SK-N-SH (cell line): ENCODE measurements around the gene WWOX. TPM values are rescaled to one million over a fixed set of nuclear protein-coding genes. Genes with fewer than 3 reads are reported as not detected.

Experiments
- CTCF ChIA-PET: fragments of 300-600, 350-600 bp; formaldehyde crosslinking; extraction: SDS; loops from one replicate; lab custom pipeline; 2021; lab: Yijun Ruan, JAX
- POLR2A ChIA-PET: fragments of 350-600 bp; sonication (Branson Sonifier 250); formaldehyde crosslinking; extraction: SDS; loops from one replicate; lab custom pipeline; 2020; ENCODE audit warnings: antibody characterized with exemption, inconsistent platforms; lab: Yijun Ruan, JAX
- DNase-seq: peaks from one replicate; pipeline ENCODE4 v3.0.0; 2012
- H2AFZ ChIP-seq: fragments of 200-600 bp; sonication (generic); 2 replicates; pipeline ENCODE4 v1.8.1; 2016; ENCODE audit warnings: antibody characterized with exemption, mild to moderate bottlenecking, low read depth
- H3F3A ChIP-seq: fragments of 200-600 bp; sonication (generic); replicated peaks from 2 replicates; pipeline ENCODE3; 2016; ENCODE audit warnings: antibody characterized with exemption, mild to moderate bottlenecking; ENCODE audit not compliant: insufficient read depth
- H3K27ac ChIP-seq, 2 experiments: fragments of 200-500 bp in 1 of 2; fragments of 200-600 bp in 1 of 2; sonication (Bioruptor generic) in 1 of 2; sonication (generic), shearing (Covaris generic) in 1 of 2; 2 replicates each; pipeline versions ENCODE4 v1.5.1 to v1.6.1; 2014 to 2016; ENCODE audit warnings: low read depth in 2 of 2, inconsistent platforms in 1 of 2, low read length in 1 of 2, mild to moderate bottlenecking in 1 of 2, mixed read lengths in 1 of 2
- H3K27me3 ChIP-seq: fragments of 200-600 bp; sonication (generic), shearing (Covaris generic); 2 replicates; pipeline ENCODE4 v1.6.1; 2016; ENCODE audit warnings: mixed run types; ENCODE audit not compliant: insufficient read depth
- H3K36me3 ChIP-seq, 2 experiments: fragments of 200-500 bp in 1 of 2; fragments of 200-600 bp in 1 of 2; sonication (Bioruptor generic) in 1 of 2; sonication (generic) in 1 of 2; replicated peaks in 1 of 2; 2 replicates each; pipeline versions ENCODE3 to v1.5.1; 2014 to 2016; ENCODE audit warnings: low read length in 1 of 2, mild to moderate bottlenecking in 1 of 2; ENCODE audit not compliant: insufficient read depth in 2 of 2, control insufficient read depth in 1 of 2
- H3K4me1 ChIP-seq, 2 experiments: fragments of 200-500 bp in 1 of 2; fragments of 200-600 bp in 1 of 2; sonication (Bioruptor generic) in 1 of 2; sonication (generic), shearing (Covaris generic) in 1 of 2; 2 replicates each; pipeline versions ENCODE4 v1.5.1 to v1.6.1; 2014 to 2016; ENCODE audit warnings: low read depth in 1 of 2, low read length in 1 of 2, mixed run types in 1 of 2; ENCODE audit not compliant: insufficient read depth in 2 of 2, control insufficient read depth in 1 of 2
- H3K4me2 ChIP-seq: fragments of 200-600 bp; sonication (generic), shearing (Covaris generic); 2 replicates; pipeline ENCODE4 v1.6.1; 2017; ENCODE audit warnings: mixed run types
- H3K4me3 ChIP-seq, 2 experiments: fragments of 200-500 bp in 1 of 2; fragments of 200-600 bp in 1 of 2; sonication (Bioruptor generic) in 1 of 2; sonication (generic), shearing (Covaris generic) in 1 of 2; 2 replicates each; pipeline versions ENCODE4 v1.5.1 to v1.8.1; 2014 to 2016; ENCODE audit warnings: low read depth in 2 of 2, inconsistent platforms in 1 of 2, low read length in 1 of 2, mild to moderate bottlenecking in 1 of 2, mixed read lengths in 1 of 2, moderate library complexity in 1 of 2
- H3K79me2 ChIP-seq: fragments of 200-600 bp; sonication (generic); 2 replicates; pipeline ENCODE4 v1.8.1; 2017; ENCODE audit warnings: mild to moderate bottlenecking; ENCODE audit not compliant: insufficient read depth
- H3K9ac ChIP-seq: fragments of 200-600 bp; sonication (generic); 2 replicates; pipeline ENCODE4 v1.6.1; 2017; ENCODE audit warnings: mixed run types
- H3K9me2 ChIP-seq: fragments of 200-600 bp; sonication (generic); 2 replicates; pipeline ENCODE4 v1.6.1; 2017; ENCODE audit warnings: mixed run types
- H3K9me3 ChIP-seq: fragments of 200-600 bp; sonication (generic); 2 replicates; pipeline ENCODE4 v1.6.1; 2017; ENCODE audit warnings: mixed run types, mild to moderate bottlenecking, moderate library complexity
- H4K20me1 ChIP-seq: fragments of 200-600 bp; sonication (generic); 2 replicates; pipeline ENCODE4 v1.6.1; 2017; ENCODE audit warnings: mild to moderate bottlenecking, mixed run types; ENCODE audit not compliant: insufficient read depth
- CHD2 ChIP-seq: fragments of 150-350 bp; IDR thresholded peaks from 2 replicates; pipeline ENCODE4 v1.6.1; 2018; ENCODE audit warnings: low read length; ENCODE audit not compliant: partially characterized antibody
- ELF1 ChIP-seq: IDR thresholded peaks from 2 replicates; pipeline ENCODE4 v1.4.0; 2012
- EZH2phosphoT487 ChIP-seq: fragments of 200-600 bp; sonication (generic); IDR thresholded peaks from 2 replicates; pipeline ENCODE4 v1.6.1; 2017; ENCODE audit warnings: low read depth, mixed run types, mild to moderate bottlenecking, antibody characterized with exemption, moderate library complexity, borderline replicate concordance
- FOSL2 ChIP-seq: IDR thresholded peaks from 2 replicates; pipeline ENCODE4 v1.4.0; 2012; ENCODE audit warnings: low read depth, mild to moderate bottlenecking, moderate library complexity, borderline replicate concordance
- GATA2 ChIP-seq: sonication (generic); formaldehyde crosslinking; IDR thresholded peaks from 2 replicates; pipeline ENCODE4 v1.5.0; 2020; ENCODE audit warnings: mild to moderate bottlenecking, missing genetic modification reagents
- IRF3 ChIP-seq: fragments of 150-350 bp; IDR thresholded peaks from 2 replicates; pipeline ENCODE4 v1.6.1; 2016; ENCODE audit warnings: mild to moderate bottlenecking, low read depth, low read length
- MEF2A ChIP-seq: IDR thresholded peaks from 2 replicates; pipeline ENCODE4 v1.4.0; 2012; ENCODE audit warnings: low read depth, borderline replicate concordance
- MXI1 ChIP-seq: IDR thresholded peaks from 2 replicates; pipeline ENCODE4 v1.6.1; 2012; ENCODE audit warnings: mild to moderate bottlenecking, low read depth, low read length, improper control_type of control experiment
- NFIC ChIP-seq: IDR thresholded peaks from 2 replicates; pipeline ENCODE4 v1.4.0; 2012; ENCODE audit warnings: borderline replicate concordance
- POLR2AphosphoS5 ChIP-seq: IDR thresholded peaks from 2 replicates; pipeline ENCODE4 v1.6.1; 2012; ENCODE audit warnings: low read depth, low read length
- RAD21 ChIP-seq: IDR thresholded peaks from 2 replicates; pipeline ENCODE4 v1.6.1; 2012; ENCODE audit warnings: mild to moderate bottlenecking, low read length
- RCOR1 ChIP-seq: fragments of 150-350 bp; IDR thresholded peaks from 2 replicates; pipeline ENCODE4 v1.6.1; 2017; ENCODE audit warnings: antibody characterized with exemption, low read length
- REST ChIP-seq: IDR thresholded peaks from 2 replicates; pipeline ENCODE4 v1.6.1; 2012; ENCODE audit warnings: mild to moderate bottlenecking, low read depth, low read length, moderate library complexity
- SIN3A ChIP-seq: IDR thresholded peaks from 2 replicates; pipeline ENCODE4 v1.6.1; 2012; ENCODE audit warnings: low read depth, mild to moderate bottlenecking, low read length, moderate library complexity, borderline replicate concordance
- TAF1 ChIP-seq: IDR thresholded peaks from 2 replicates; pipeline ENCODE4 v1.6.1; 2012; ENCODE audit warnings: low read depth, mild to moderate bottlenecking, low read length, moderate library complexity, borderline replicate concordance
- TCF12 ChIP-seq: IDR thresholded peaks from 2 replicates; pipeline ENCODE4 v1.4.0; 2012
- TEAD4 ChIP-seq: IDR thresholded peaks from 2 replicates; pipeline ENCODE4 v1.4.0; 2012; ENCODE audit warnings: mild to moderate bottlenecking, borderline replicate concordance; ENCODE audit not compliant: insufficient read depth
- USF1 ChIP-seq: IDR thresholded peaks from 2 replicates; pipeline ENCODE4 v1.4.0; 2012; ENCODE audit warnings: low read depth, borderline replicate concordance
- WGBS: methylation state at CpG from one replicate; pipeline ENCODE4 v1.1.6; 2017; ENCODE audit warnings: low lambda C conversion rate; 5-methylcytosine and 5-hydroxymethylcytosine counted together
- polyA plus RNA-seq, 3 experiments: library from polyadenylated mRNA; depleted of rRNA; stranded (reverse); fragments of >200 nt; gene quantifications; 2 replicates each; pipeline ENCODE4 v1.2.3, GENCODE V29; 2012
- TF ChIP-seq, protein P1 (sequence below): IDR thresholded peaks from 2 replicates; pipeline ENCODE4 v1.4.0; 2012; ENCODE audit warnings: low read depth
- TF ChIP-seq, protein P2 (sequence below): IDR thresholded peaks from 2 replicates; pipeline ENCODE4 v1.4.0; 2012; ENCODE audit warnings: low read depth, borderline replicate concordance

The WWOX gene
- polyA plus RNA-seq, 1 of the 3 experiments (the other 2 are of a cell fraction) = 10.8 TPM

- ChIA-PET POLR2A (no interaction called here), CTCF (interaction anchor here (1.0 to 1.1 kb wide), 2 partner anchors 17 to 20 kb away, joined by 3 to 4 read pairs; no protein-coding TSS in a partner anchor)
- Histone ChIP-seq H4K20me1 (no peaks in the 10 kb centered on the region), H3K9ac (no peak overlapping the region), H3K79me2 (no peaks in the 10 kb centered on the region), H3F3A (no peaks in the 10 kb centered on the region), H3K4me2 (no peak overlapping the region), H3K9me2 (no peaks in the 10 kb centered on the region), H3K36me3 (no peaks in the 10 kb centered on the region), H3K4me3 (no peak overlapping the region), H3K27ac (no peak overlapping the region), H3K27me3 (no peaks in the 10 kb centered on the region), H3K4me1 (no peaks in the 10 kb centered on the region)
- no peak for DNase-seq
- WGBS = 22% methylated on average over 2 of the region's 2 CpGs
- TF ChIP-seq MEF2A (no peak), FOSL2 (no peak)
- TF ChIP-seq, all 33 proteins: peak for 0
- H3K9me3 ChIP-seq = no peaks in the 10 kb centered on the region
- H2AFZ ChIP-seq = no peak overlapping the region
Observed at GRCh38 chr16:79042141-79042540, 942.7 kb downstream of the WWOX start.

GRCh38 chr16:79042886-79043285, 943.4 kb downstream of the WWOX start:
- WGBS = 12% methylated on average over 3 of the region's 3 CpGs
- no peaks in the 10 kb centered on the region for H3K27me3 ChIP-seq
- ChIA-PET CTCF (interaction anchor here (0.6 to 1.0 kb wide), 2 partner anchors 19 to 481 kb away, joined by 4 read pairs; no protein-coding TSS in a partner anchor), POLR2A (interaction anchor here (0.6 kb wide), 1 partner anchor 1090 kb away, joined by 4 read pairs; no protein-coding TSS in a partner anchor)
- H3K4me2 ChIP-seq = no peak overlapping the region
- H3K9ac ChIP-seq = no peak overlapping the region
- H3K4me1 ChIP-seq = no peaks in the 10 kb centered on the region
- H4K20me1 ChIP-seq = no peaks in the 10 kb centered on the region
- H3K79me2 ChIP-seq = no peaks in the 10 kb centered on the region
- no peaks in the 10 kb centered on the region for H3K36me3 ChIP-seq
- no peak overlapping the region for H2AFZ ChIP-seq
- no peak overlapping the region for H3K27ac ChIP-seq
- no peak overlapping the region for H3K4me3 ChIP-seq
- no peaks in the 10 kb centered on the region for H3K9me3 ChIP-seq
- H3F3A ChIP-seq = no peaks in the 10 kb centered on the region
- no peaks in the 10 kb centered on the region for H3K9me2 ChIP-seq
- DNase-seq = no peak
- TF ChIP-seq, protein P1, sequence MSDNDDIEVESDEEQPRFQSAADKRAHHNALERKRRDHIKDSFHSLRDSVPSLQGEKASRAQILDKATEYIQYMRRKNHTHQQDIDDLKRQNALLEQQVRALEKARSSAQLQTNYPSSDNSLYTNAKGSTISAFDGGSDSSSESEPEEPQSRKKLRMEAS = no peak
- TF ChIP-seq REST = no peak
- no peak for TF ChIP-seq EZH2phosphoT487
- no peak for TF ChIP-seq GATA2
- no peak for TF ChIP-seq TAF1
- TF ChIP-seq MEF2A = no peak
- no peak for TF ChIP-seq MXI1
- TF ChIP-seq CHD2 = no peak
- TF ChIP-seq USF1 = no peak
- TF ChIP-seq RCOR1 = no peak
- no peak for TF ChIP-seq TEAD4
- TF ChIP-seq POLR2AphosphoS5 = no peak
- TF ChIP-seq, protein P2, sequence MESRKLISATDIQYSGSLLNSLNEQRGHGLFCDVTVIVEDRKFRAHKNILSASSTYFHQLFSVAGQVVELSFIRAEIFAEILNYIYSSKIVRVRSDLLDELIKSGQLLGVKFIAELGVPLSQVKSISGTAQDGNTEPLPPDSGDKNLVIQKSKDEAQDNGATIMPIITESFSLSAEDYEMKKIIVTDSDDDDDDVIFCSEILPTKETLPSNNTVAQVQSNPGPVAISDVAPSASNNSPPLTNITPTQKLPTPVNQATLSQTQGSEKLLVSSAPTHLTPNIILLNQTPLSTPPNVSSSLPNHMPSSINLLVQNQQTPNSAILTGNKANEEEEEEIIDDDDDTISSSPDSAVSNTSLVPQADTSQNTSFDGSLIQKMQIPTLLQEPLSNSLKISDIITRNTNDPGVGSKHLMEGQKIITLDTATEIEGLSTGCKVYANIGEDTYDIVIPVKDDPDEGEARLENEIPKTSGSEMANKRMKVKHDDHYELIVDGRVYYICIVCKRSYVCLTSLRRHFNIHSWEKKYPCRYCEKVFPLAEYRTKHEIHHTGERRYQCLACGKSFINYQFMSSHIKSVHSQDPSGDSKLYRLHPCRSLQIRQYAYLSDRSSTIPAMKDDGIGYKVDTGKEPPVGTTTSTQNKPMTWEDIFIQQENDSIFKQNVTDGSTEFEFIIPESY = no peak
- no peak for TF ChIP-seq ELF1
- TF ChIP-seq RAD21 = no peak
- TF ChIP-seq NFIC = no peak
- TF ChIP-seq SIN3A = no peak
- no peak for TF ChIP-seq TCF12
- TF ChIP-seq IRF3 = no peak
